Measurements from ENCODE around the gene CHRNG.

CHRNG gene, protein sequence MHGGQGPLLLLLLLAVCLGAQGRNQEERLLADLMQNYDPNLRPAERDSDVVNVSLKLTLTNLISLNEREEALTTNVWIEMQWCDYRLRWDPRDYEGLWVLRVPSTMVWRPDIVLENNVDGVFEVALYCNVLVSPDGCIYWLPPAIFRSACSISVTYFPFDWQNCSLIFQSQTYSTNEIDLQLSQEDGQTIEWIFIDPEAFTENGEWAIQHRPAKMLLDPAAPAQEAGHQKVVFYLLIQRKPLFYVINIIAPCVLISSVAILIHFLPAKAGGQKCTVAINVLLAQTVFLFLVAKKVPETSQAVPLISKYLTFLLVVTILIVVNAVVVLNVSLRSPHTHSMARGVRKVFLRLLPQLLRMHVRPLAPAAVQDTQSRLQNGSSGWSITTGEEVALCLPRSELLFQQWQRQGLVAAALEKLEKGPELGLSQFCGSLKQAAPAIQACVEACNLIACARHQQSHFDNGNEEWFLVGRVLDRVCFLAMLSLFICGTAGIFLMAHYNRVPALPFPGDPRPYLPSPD

GRCh38 chr2:232539298-232540231, at the start of gene CHRNG:
TSS of gene CHRNG (plus strand) at chr2:232539692. CDS start at chr2:232539748, 56 bp downstream.
- DNase-seq = no peak

DNA sequence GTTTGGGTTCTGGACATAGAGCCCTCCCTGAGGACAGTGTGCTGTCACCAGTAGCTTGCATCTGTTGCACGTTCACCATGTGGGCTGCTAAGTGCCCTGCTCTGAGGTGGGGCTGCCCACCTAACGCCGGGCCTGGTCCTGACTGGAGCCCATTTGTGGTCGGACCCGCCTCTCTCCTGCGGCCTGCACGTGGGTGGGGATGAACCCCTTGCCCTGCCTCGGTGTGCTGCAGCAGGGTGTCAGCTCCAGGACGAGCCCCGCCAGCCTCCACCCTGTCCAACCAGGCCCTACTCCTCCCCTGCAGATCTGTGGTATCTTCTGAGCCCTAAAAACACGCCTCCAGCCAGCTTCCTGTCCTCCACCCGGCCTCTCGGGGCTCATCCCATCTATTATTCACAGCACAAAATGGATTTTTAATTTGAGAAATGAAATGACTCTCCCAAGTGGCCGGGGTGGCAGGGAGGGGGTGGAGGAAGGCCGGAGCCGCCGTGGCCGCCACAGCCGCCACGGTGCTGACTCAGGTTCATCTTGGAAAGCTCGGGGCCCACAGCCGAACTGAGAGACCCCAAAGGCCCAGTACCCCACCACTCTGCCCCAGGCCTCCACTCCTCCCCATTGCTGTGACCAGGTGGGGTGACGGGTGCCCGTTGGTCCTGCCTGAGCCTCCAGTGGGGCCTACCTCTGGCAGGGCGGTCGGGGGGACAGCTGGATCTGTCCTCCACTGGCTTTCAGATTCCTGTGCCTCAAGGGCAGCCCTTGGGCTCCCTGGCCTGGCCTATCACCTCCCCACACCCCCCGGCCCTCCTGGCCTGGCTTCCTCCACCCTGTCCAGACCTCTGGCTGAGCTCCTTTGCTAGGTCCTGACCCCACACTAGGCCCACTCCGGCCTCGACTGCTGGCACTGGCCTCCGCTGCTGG, 49.0 kb upstream of the CHRNG start:
- no peak for DNase-seq

DNA sequence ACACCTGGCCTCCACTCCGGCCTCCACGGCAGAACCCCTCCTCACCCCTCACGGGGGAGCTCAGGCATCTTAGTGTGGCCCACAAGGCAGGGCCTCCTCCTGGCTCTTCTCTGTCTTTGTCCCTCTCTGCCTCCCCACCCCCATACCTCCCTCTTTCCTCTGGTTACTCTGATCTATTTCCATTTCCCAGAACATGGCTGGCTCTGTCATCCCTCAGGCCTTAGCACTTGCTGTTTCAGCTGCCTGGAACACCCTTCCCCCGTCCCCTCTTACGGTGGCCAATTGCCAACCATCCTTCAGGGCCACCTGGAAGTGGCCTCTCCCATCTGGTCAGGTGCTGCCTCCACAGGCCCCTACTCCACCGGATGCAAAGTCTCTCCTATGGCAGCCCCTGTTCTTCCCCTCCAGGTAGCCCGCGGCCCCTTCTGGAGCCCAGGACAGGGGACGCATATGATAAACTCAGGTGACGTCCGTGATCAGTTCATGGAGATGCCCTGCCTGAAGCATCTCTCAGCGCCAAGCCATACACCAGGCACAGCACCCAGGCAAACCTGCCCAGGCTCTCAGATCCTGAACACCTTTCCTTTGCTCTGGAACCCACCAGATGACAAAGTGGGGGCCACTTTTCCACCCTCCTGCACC, 48.2 kb upstream of the CHRNG start:
- no peak for DNase-seq

DNA sequence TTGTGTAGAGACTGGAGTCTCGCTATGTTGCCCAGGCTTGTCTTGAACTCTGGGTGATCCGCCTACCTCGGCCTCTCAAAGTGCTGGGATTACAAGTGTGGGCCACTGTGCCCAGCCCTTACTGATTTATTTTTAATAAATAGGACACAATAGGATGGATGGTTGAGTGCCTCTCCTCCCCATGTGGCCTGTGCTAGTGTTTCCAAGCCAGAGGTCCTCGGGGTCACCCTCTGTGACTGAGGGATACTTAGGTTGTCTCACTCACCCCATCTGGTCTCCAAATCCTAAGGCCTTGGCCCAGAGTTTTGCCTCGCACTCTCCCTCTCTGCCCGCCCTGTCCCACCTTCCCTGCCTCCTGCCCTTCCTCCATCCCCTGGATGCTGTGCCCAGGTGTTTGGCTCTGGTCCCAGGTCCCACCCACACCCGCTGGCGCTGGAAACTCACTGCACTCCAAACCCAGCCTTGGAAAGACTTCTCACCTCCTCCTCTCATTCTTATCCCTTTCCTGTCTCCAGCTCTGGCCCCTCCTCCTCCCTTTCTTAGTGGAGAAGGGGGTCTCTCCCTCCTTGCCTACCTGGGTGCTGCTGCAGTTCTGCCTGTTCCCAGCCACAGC, 47.1 kb upstream of the CHRNG start:
- DNase-seq = no peak

DNA sequence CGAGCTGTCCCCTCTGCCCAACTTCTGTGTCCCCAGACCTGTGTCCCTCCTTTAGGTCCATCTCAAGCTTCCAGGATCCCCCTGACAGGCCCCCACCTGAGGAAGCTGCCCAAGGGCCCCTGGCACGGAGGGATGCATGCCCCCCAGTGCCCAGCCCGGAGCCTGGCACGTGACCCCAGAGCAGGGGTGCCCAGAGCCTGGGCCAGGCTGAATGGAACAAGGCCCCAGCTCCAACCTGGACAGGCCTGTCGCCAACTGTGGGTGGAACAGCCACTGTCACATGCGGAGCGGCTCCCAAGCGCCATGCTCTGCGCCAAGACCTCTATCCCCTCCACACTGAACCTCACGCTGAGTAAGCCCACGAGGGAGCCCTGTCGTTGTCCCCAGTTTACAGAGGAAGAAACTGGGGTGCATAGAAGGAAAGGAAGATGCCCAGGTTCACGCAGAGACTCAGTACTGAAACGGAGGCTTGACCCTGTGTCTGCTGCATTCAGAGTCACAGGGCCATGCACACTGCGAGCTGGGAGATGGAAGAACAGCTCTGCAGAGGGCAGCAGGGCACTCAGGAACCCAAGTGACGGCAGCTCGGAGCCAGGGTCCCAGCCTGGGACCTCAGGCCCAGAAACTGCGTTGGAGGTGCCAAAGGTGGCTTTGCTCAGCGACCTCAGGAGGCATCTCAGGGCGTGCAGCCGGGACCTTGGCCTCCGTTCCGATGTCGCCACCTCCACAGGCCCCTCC, 46.4 kb upstream of the CHRNG start:
- DNase-seq = no peak

DNA sequence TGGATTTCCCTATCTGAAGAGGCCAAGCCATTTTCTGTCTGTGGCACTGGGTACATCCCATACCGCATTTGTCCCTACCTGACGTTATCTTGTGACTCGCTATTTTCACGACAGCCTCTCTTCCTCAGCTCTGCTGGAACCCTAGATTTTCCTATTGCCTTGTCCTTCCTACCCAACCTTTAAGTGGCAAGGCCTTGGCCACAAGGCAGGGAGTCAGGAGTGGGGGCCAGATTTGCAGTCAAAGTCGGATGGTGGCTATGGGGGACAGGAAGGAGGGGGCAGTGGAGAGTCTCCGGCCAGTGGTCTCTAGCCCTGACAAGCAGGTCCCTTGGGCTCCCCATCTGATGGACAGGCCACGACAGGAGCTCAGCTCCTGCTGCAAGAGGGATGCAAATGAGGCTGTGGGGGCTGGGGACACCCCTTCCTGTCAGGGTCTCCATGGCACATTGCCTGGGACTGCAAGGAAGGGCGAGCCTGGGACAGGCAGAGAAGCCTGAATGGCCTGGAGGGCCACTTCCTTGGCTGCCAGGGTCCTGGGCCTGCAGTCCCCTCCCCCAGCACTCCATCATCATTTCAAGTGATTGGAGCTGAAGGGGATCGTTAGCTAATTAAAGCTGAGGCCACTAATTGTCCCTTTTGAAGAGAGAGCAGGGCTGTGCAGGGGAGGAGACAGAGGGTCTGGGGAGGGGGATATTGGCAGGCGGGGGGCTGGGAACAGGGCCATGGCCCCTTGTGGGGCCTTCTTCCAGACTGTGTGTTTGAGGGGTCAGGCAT, 45.6 kb upstream of the CHRNG start:
- DNase-seq = no peak

GRCh38 chr2:232494542-232494941, 45.0 kb upstream of the CHRNG start:
- DNase-seq = no peak

- no peak for DNase-seq
Measured at GRCh38 chr2:232495292-232495691, 44.2 kb upstream of the CHRNG start.

- no peak for DNase-seq
Measured at GRCh38 chr2:232496501-232497270, 42.8 kb upstream of the CHRNG start.

DNA sequence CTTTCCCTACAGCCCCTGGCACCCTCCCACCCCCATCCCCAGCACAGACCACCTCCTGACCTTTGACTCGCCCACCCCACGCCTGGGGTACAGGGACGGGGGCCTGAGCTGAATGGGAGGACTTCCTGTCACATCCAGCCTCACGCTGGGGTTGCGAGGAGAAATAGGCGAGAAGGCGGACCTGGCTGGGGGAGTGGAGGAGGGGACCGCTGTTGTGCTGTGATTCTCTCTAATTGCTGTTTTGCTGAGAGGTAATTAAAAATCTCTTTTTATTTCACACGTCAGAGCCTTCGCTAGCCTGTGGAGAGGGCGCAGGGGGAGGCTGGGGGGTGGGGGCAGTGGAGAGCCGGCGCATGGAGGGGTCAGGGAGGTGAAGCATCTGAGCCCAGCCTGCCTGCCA, 42.1 kb upstream of the CHRNG start:
- no peak for DNase-seq

DNA sequence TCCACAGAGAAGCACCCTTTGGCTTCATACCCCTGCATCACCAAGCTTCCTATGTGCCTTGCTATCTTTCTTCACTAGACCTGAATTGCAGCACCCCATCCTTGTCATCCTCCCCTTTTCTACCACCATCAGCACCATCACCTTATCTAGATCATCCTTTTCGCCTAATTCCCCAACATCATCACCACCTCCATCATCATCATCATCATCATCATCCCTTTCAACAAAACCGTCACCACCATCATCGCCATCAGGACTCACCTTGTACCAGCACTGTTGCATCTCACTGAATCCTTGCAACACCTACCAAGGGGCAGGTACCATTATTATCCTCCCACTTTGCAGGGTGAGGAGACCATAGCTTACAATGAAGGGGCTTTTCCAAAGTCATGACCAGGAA, 41.0 kb upstream of the CHRNG start:
- DNase-seq = no peak

GRCh38 chr2:232501331-232501771, 38.1 kb upstream of the CHRNG start:
- DNase-seq = no peak

GRCh38 chr2:232501794-232502390, 37.6 kb upstream of the CHRNG start:
- no peak for DNase-seq

DNA sequence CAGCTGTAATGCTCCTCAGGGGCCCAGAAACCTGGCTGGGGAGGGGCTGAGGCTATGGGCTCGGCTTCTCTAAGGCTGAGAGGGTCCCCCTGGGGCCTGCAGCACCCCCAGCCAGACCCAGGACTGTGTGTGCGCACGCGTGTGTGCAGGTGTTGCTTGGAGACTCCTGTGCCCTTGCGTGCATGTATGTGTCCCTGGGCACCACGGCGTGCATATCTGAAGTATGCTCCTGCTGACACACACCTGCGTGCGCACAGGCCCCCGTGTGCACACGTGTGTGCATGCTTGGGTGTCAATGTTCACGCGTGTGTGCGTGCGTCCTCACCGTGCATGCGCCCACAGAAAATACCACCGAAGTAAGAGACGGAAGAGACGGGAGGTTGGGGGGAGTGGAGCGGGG, 37.0 kb upstream of the CHRNG start:
- no peak for DNase-seq

DNA sequence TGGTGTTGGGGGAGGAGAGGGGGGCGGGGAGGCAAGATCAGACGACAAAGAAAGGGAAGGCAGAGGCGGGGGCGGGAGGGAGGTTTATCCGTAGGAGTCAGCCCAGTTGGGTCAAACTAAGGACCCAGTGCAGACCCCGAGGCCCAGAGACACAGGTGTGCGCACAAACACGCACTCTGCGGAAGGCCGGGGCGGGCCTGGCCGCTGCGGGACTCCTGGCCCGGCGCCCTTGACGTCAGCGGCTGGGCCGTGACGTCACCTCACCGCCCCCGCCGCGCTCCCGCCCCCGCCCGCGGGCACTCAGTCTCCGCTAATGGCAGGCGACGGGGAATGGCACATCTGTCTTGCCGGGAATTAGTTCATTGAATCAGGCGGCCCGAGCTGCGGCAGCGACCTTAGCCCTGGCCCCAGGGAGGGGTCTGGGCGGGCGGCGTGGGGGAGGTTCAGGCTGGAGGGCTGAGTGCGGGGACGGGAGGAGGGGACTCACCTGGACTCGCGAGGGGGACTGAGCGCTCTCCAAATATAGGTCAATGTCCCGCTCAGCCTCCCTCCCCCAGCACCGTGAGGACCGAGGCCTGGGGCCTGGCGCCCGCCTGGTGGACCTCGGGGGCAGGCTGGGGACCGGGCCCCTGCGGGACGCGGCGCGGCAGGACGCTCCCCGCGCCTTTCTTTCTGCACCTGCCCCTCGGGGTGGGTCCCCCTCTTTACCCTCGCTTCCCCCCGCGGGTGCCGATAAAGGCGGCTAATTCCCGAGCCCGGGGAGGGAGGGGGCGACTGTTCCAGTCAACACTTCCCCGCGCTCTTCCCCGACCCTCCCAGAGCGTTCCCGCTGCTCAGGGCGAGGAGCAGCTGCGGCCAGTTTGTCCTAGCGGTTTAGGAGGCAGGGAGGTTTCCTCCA, 36.3 kb upstream of the CHRNG start:
- DNase-seq = peak in 1 of 2 experiments; percentile 2

DNA sequence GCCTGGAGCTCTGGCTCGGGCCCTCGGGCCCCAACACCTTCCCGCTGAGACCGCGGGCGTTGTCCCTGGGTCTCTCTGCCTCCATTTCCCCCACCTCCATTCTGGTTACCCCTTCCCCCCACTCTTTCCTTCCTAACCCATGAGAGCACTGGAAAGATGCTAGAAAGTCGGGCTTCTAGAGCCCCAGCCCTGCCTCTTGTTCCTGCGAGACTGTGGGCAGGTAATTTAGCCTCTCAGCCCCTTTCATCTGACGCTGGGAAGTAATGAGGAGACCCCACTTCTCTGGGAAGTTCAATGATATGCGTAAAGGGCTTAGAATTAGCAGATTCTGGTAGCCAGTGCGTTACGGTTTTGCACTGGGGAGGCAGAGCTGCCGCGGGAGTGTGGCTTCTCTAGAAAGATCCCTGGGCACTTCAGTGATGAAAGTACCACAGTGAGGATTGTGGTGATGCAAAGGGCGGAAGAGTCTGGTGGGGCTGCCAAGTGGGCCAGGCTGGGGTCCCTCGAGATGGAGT, 35.6 kb upstream of the CHRNG start:
- DNase-seq = no peak

DNA sequence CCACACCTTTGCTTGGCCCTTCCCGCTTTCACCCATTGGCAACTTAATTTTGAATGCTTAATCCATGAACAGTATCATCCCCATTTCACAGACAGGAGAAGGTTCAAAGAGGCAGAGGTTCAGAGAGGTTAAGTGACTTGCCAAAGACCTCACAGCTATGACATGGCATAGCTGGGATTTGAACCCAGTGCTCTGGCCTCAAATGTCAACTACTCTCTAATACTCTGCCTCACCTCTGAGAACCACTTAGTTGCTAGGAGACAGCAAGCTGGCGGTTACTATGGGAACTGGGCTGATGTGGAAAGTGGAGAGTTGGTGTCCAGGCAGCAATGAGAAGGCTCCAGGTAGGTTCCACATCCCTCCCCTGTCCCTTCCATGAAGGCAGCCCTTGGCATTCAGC, 35.1 kb upstream of the CHRNG start:
- DNase-seq = no peak

All from cerebellar nuclear complex (tissue), 1 donor.